ENCODE measurements around the gene AGK. TPM values are rescaled to one million over a fixed set of nuclear protein-coding genes. Genes with fewer than 3 reads are reported as not detected.

AGK gene
- total and polyA plus RNA-seq, 2 of the 8 experiments (the other 6 are each of a cell fraction or from before 2014, with no cell fraction given), result 25.8 to 34.0 TPM

DNA sequence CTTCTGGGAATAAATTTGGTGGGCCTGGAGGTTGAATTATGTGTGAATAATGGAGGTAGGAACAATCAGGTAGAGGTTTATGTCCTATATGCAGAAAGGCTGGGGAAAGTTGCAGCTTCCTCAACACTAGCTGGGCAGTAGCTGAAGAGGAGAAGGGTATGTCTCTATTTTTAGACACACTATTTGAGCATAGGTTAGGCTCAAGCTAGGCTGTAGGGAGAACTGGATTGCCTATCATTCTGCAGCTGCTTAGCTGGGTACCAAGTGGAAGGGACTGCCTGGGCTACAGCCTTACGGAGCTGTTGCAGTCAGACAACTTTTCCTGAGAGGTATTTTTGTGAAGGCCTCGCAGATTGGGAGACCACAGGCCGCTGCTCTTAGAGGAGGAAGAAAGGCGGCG, 82.9 kb downstream of the AGK start:
- Histone ChIP-seq H3K4me3 (ENCODE audit: extremely low read depth in 1 of 4, insufficient read depth in 2 of 4, low read depth in 3 of 4, low read length in 4 of 4) (no peak overlapping the region), H2BK5ac (ENCODE audit: low read depth, low read length) (no peak overlapping the region), H3K23me2 (ENCODE audit: low read depth, low read length) (no peaks in the 10 kb centered on the region), H3K56ac (replicated peaks; ENCODE audit: insufficient read length, low read depth, low read length) (no peak overlapping the region), H3K9me3 (ENCODE audit: insufficient read depth in 2 of 2, low read depth in 1 of 2, low read length in 1 of 2) (no peaks in the 10 kb centered on the region), H3K9ac (replicated peaks in 1 of 4; ENCODE audit: extremely low read depth in 1 of 4, low read depth in 3 of 4, low read length in 3 of 4) (no peak overlapping the region), H3K79me1 (ENCODE audit: low read depth, low read length) (no peaks in the 10 kb centered on the region), H3K14ac (ENCODE audit: insufficient read length) (no peak overlapping the region), H2BK120ac (replicated peaks; ENCODE audit: low read depth, low read length) (no peak overlapping the region), H2BK20ac (ENCODE audit: low read length) (no peak overlapping the region), H4K91ac (replicated peaks; ENCODE audit: insufficient read length, low read length) (no peak overlapping the region), H4K8ac (ENCODE audit: extremely low read depth, insufficient read depth, low read length) (no peak overlapping the region), H3K23ac (ENCODE audit: insufficient read length) (no peak overlapping the region), H3K36me3 (ENCODE audit: control insufficient read depth in 2 of 4, insufficient read depth in 4 of 4, low read length in 3 of 4) (peaks cover 0 to 8% (median 2%) of the 10 kb centered on the region in 4 experiments; a peak in 2 of 8 replicates), H2AFZ (ENCODE audit: low read length) (no peak overlapping the region), H3K4me2 (ENCODE audit: insufficient read depth in 1 of 2, low read depth in 2 of 2, low read length in 2 of 2) (no peak overlapping the region), H2AK5ac (ENCODE audit: low read depth, low read length) (no peak overlapping the region), H3K79me2 (ENCODE audit: control insufficient read depth in 1 of 2, insufficient read depth in 2 of 2, low read length in 2 of 2) (no peaks in the 10 kb centered on the region), H4K20me1 (replicated peaks in 1 of 2; ENCODE audit: control insufficient read depth in 1 of 2, insufficient read depth in 2 of 2, low read length in 2 of 2) (no peaks in the 10 kb centered on the region), H3K27ac (ENCODE audit: low read depth, low read length) (no peak overlapping the region), H3K4me1 (replicated peaks in 1 of 4; ENCODE audit: control insufficient read depth in 3 of 4, insufficient read depth in 4 of 4, low read length in 3 of 4) (no peaks in the 10 kb centered on the region), H3K4ac (replicated peaks; ENCODE audit: insufficient read length, low read depth, low read length) (no peak overlapping the region), H2BK12ac (ENCODE audit: low read depth, low read length) (no peak overlapping the region), H3K18ac (ENCODE audit: extremely low read depth, low read length) (no peak overlapping the region), H4K5ac (ENCODE audit: insufficient read length, low read depth, low read length) (no peak overlapping the region), H3K27me3 (replicated peaks in 1 of 4; ENCODE audit: control insufficient read depth in 3 of 4, extremely low read depth in 1 of 4, insufficient read depth in 3 of 4, low read length in 3 of 4) (no peaks in the 10 kb centered on the region), H2BK15ac (ENCODE audit: low read length) (no peak overlapping the region)
- no peak for FAIRE-seq
- TF ChIP-seq ASH2L (IDR thresholded peaks at IDR 0.05; ENCODE audit: low read length) (no peak), EGR1 (IDR thresholded peaks at IDR 0.05; ENCODE audit: borderline replicate concordance, low read depth, low read length) (no peak), RXRA (IDR thresholded peaks at IDR 0.05; ENCODE audit: insufficient read depth, low read depth, low read length) (no peak), SP2 (IDR thresholded peaks at IDR 0.05; ENCODE audit: low read length) (no peak), KDM5A (IDR thresholded peaks at IDR 0.05; ENCODE audit: low read length) (no peak), HDAC2 (IDR thresholded peaks at IDR 0.05; ENCODE audit: borderline replicate concordance in 1 of 2, low read depth in 2 of 2, low read length in 2 of 2) (no peak), SUZ12 (IDR thresholded peaks at IDR 0.05; ENCODE audit: low read length) (no peak), EZH2 (IDR thresholded peaks at IDR 0.05; ENCODE audit: low read depth, low read length, severe bottlenecking) (no peak), TEAD4 (IDR thresholded peaks at IDR 0.05; ENCODE audit: low read depth, low read length) (no peak), KDM4A (IDR thresholded peaks at IDR 0.05; ENCODE audit: low read depth, low read length, severe bottlenecking) (no peak), CBX5 (IDR thresholded peaks at IDR 0.05; ENCODE audit: low read depth, low read length) (no peak), CHD2 (IDR thresholded peaks at IDR 0.05; ENCODE audit: low read length) (no peak), TAF7 (optimal IDR thresholded peaks at IDR 0.05; ENCODE audit: borderline replicate concordance, low read depth, low read length) (no peak), BRCA1 (IDR thresholded peaks at IDR 0.05; ENCODE audit: low read depth, low read length) (no peak)
- DNase-seq (ENCODE audit: low read depth in 1 of 2, low spot score in 2 of 2), result no peak
- POLR2A ChIA-PET (ENCODE audit: partially characterized antibody), result no interaction called here
- 96% methylated on average over 5 of the region's 5 CpGs; no CpG with 5 or more reads in 1 of the 2 experiments for WGBS, 2 experiments (ENCODE audit: extremely low coverage in 1 of 2, insufficient coverage in 1 of 2, insufficient read length in 1 of 2, insufficient replicate concordance in 2 of 2, low coverage in 1 of 2, low lambda C conversion rate in 2 of 2, missing lambda C conversion rate in 1 of 2)
- CTCF ChIA-PET (ENCODE audit: partially characterized antibody), result no interaction called here
